A549 treated with ZK216348 at 1 μM for 4 hours (cell line): ENCODE measurements around the gene OR6C74. TPM values are rescaled to one million over a fixed set of nuclear protein-coding genes. Genes with fewer than 3 reads are reported as not detected.

Experiments
- total RNA-seq: library from RNA; stranded (reverse); fragments of 200-300 nt; extraction: Qiagen RNA extraction; gene quantifications from 5 replicates; pipeline ENCODE4 v1.2.3, GENCODE V29; 2022; ENCODE audit warnings: low read depth

Gene OR6C74
- total RNA-seq, result not detected in 5 replicates

GRCh38 chr12:55244309-55244708, at the start of gene OR6C74:
TSS of gene OR6C74 (plus strand) at chr12:55244609. CDS start at chr12:55247288, 2,679 bp downstream.

DNA sequence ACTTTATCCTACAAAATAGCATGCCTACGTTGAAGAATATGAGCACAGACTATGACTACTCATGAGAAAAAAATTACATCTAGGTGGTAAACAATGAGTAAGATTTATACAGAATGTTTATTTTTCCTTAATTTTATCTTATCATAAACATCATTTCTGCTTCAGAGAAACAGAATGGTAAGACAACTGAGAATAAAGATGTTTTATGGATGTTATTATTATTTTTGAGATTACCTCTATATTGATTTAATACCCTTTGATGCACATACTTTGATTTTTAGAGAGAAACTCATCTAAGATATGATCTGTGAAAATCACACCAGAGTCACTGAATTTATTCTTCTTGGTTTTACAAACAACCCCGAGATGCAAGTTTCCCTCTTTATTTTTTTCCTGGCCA, 23.7 kb upstream of the OR6C74 start, which contains the start of gene OR10A7:
TSS of gene OR10A7 (plus strand) at position 301 of the 400 bp plus-strand sequence. CDS start at position 301, 0 bp downstream.

Other genes with a start within 250 kb of the OR6C74 start
- not detected in 5 replicates for gene NEUROD4, start 224.6 kb upstream of the OR6C74 start, total RNA-seq
- gene OR9K2, start 118.2 kb upstream of the OR6C74 start, total RNA-seq, result not detected in 5 replicates
- not detected in 5 replicates for gene OR10A7, start 23.6 kb upstream of the OR6C74 start, total RNA-seq
- gene OR6C6, start 52.0 kb downstream of the OR6C74 start, total RNA-seq, result not detected in 5 replicates
- gene OR6C1, start 69.7 kb downstream of the OR6C74 start, total RNA-seq, result not detected in 5 replicates
- gene OR6C3, start 86.1 kb downstream of the OR6C74 start, total RNA-seq, result not detected in 5 replicates
- not detected in 5 replicates for gene OR6C75, start 118.4 kb downstream of the OR6C74 start, total RNA-seq
- not detected in 5 replicates for gene OR6C65, start 155.9 kb downstream of the OR6C74 start, total RNA-seq
- gene OR6C76, start 181.6 kb downstream of the OR6C74 start, total RNA-seq, result not detected in 5 replicates
- not detected in 5 replicates for gene OR6C2, start 199.5 kb downstream of the OR6C74 start, total RNA-seq
- gene OR6C70, start 225.5 kb downstream of the OR6C74 start, total RNA-seq, result not detected in 5 replicates
- gene OR6C68, start 247.8 kb downstream of the OR6C74 start, total RNA-seq, result not detected in 5 replicates